ENCODE measurements around the gene ASCC3. TPM values are rescaled to one million over a fixed set of nuclear protein-coding genes. Genes with fewer than 3 reads are reported as not detected.

Gene ASCC3
- total and polyA plus RNA-seq, 4 donors = 12.8 to 32.7 (median 16.4) TPM

DNA sequence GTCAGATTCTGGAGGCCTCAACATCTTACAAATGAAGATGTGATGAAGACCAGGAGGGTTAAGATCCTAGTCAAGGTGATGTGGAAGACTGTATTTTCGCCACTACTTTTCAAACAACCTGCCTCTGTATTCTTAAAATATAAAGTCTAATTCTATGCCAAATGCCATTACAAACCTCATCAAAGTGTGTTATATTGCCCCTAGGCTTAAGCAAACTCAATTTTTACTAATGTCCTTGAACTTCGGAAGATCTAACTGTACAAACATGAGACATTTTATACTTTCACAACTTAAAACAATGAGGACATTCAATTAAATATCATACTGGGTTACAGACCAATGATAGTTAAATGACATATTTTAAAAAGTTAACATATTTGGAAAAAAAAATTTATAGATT, 19.1 kb downstream of the ASCC3 start:
- no peak overlapping the region for H3K4me3 ChIP-seq (ENCODE audit: low read depth in 1 of 3, low read length in 3 of 3)
- DNase-seq (ENCODE audit: low spot score) = no peak
- H3K27me3 ChIP-seq (ENCODE audit: control insufficient read depth in 4 of 4, insufficient read depth in 4 of 4, low read length in 3 of 4) = no peaks in the 10 kb centered on the region
- no peak for TF ChIP-seq GABPA (IDR thresholded peaks at IDR 0.05 in 1 of 2, conservative IDR thresholded peaks at IDR 0.05 in 1 of 2)
- TF ChIP-seq, protein P1, sequence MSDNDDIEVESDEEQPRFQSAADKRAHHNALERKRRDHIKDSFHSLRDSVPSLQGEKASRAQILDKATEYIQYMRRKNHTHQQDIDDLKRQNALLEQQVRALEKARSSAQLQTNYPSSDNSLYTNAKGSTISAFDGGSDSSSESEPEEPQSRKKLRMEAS (IDR thresholded peaks at IDR 0.05) = no peak
- no peaks in the 10 kb centered on the region for H3K4me1 ChIP-seq (ENCODE audit: control insufficient read depth in 4 of 4, insufficient read depth in 4 of 4, low read length in 3 of 4)
- 87% methylated on average over 2 of the region's 2 CpGs for WGBS
- no peak overlapping the region for H3K27ac ChIP-seq (ENCODE audit: low read depth in 1 of 2, low read length in 2 of 2)
- peaks cover 0 to 3% (median under 1%) of the 10 kb centered on the region in 4 donors for H3K9me3 ChIP-seq (ENCODE audit: control insufficient read depth in 4 of 4, low read length in 3 of 4)
- peaks cover 3 to 32% (median 11%) of the 10 kb centered on the region in 4 donors for H3K36me3 ChIP-seq (ENCODE audit: control insufficient read depth in 4 of 4, insufficient read depth in 3 of 4, low read depth in 1 of 4, low read length in 3 of 4)
- no peak overlapping the region for H3K9ac ChIP-seq (ENCODE audit: low read depth in 1 of 2, low read length in 2 of 2)

DNA sequence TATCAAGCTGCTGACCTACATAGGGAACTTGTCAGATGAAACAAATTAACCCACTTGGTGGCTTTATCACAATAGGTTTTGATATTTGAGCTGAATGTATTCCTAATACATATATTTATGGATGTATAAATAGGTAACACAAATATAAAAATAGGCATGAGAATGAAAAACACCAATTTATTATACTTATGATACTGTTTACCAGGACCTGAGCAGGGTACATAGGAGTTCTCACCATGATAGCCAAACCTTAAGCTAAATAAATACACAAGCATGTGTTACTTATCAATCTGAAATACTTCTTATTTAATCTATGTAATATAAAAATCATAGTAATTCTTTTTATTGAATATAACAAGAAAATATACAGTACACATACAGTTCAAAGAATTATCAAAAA, 25.0 kb downstream of the ASCC3 start:
- peaks cover 2 to 32% (median 10%) of the 10 kb centered on the region in 4 donors for H3K36me3 ChIP-seq (ENCODE audit: control insufficient read depth in 4 of 4, insufficient read depth in 3 of 4, low read depth in 1 of 4, low read length in 3 of 4)

DNA sequence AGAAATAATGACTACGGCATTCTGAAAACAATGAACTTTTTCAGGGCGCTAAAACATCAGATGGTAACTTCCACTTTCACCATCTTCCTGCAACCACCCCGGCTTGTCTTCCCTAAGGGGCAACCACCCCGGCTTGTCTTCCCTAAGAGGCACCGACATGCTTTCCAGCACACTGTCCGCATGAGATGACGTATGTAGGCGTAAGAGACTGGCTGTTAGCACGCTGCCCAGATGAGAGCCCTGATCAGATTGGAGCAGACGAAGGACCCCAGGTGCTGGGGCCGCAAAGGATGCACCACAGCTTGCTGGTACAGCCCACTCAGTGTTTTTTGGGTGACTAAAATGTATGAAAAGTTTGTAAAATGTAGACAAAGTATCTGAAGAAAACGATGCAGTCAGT, 29.3 kb downstream of the ASCC3 start:
- Histone ChIP-seq H3K4me1 (ENCODE audit: control insufficient read depth in 4 of 4, insufficient read depth in 4 of 4, low read length in 3 of 4) (no peaks in the 10 kb centered on the region), H3K9ac (ENCODE audit: low read depth in 1 of 2, low read length in 2 of 2) (no peak overlapping the region), H3K36me3 (ENCODE audit: control insufficient read depth in 4 of 4, insufficient read depth in 3 of 4, low read depth in 1 of 4, low read length in 3 of 4) (peaks cover 2 to 16% (median 6%) of the 10 kb centered on the region in 4 donors), H3K9me3 (ENCODE audit: control insufficient read depth in 4 of 4, low read length in 3 of 4) (peaks cover 0 to 4% (median 3%) of the 10 kb centered on the region in 4 donors), H3K4me3 (ENCODE audit: low read depth in 1 of 3, low read length in 3 of 3) (no peak overlapping the region), H3K27me3 (ENCODE audit: control insufficient read depth in 4 of 4, insufficient read depth in 4 of 4, low read length in 3 of 4) (no peaks in the 10 kb centered on the region), H3K27ac (ENCODE audit: low read depth in 1 of 2, low read length in 2 of 2) (no peak overlapping the region)
- TF ChIP-seq, protein P2, sequence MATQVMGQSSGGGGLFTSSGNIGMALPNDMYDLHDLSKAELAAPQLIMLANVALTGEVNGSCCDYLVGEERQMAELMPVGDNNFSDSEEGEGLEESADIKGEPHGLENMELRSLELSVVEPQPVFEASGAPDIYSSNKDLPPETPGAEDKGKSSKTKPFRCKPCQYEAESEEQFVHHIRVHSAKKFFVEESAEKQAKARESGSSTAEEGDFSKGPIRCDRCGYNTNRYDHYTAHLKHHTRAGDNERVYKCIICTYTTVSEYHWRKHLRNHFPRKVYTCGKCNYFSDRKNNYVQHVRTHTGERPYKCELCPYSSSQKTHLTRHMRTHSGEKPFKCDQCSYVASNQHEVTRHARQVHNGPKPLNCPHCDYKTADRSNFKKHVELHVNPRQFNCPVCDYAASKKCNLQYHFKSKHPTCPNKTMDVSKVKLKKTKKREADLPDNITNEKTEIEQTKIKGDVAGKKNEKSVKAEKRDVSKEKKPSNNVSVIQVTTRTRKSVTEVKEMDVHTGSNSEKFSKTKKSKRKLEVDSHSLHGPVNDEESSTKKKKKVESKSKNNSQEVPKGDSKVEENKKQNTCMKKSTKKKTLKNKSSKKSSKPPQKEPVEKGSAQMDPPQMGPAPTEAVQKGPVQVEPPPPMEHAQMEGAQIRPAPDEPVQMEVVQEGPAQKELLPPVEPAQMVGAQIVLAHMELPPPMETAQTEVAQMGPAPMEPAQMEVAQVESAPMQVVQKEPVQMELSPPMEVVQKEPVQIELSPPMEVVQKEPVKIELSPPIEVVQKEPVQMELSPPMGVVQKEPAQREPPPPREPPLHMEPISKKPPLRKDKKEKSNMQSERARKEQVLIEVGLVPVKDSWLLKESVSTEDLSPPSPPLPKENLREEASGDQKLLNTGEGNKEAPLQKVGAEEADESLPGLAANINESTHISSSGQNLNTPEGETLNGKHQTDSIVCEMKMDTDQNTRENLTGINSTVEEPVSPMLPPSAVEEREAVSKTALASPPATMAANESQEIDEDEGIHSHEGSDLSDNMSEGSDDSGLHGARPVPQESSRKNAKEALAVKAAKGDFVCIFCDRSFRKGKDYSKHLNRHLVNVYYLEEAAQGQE (IDR thresholded peaks at IDR 0.05) = no peak
- TF ChIP-seq, protein P3, sequence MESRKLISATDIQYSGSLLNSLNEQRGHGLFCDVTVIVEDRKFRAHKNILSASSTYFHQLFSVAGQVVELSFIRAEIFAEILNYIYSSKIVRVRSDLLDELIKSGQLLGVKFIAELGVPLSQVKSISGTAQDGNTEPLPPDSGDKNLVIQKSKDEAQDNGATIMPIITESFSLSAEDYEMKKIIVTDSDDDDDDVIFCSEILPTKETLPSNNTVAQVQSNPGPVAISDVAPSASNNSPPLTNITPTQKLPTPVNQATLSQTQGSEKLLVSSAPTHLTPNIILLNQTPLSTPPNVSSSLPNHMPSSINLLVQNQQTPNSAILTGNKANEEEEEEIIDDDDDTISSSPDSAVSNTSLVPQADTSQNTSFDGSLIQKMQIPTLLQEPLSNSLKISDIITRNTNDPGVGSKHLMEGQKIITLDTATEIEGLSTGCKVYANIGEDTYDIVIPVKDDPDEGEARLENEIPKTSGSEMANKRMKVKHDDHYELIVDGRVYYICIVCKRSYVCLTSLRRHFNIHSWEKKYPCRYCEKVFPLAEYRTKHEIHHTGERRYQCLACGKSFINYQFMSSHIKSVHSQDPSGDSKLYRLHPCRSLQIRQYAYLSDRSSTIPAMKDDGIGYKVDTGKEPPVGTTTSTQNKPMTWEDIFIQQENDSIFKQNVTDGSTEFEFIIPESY (IDR thresholded peaks at IDR 0.05) = no peak
- no peak for TF ChIP-seq FOXA1 (IDR thresholded peaks at IDR 0.05)
- TF ChIP-seq RAD21 (IDR thresholded peaks at IDR 0.05) = no peak
- no peak for TF ChIP-seq EGR1 (IDR thresholded peaks at IDR 0.05; ENCODE audit: low read depth in 2 of 2)
- no peak for TF ChIP-seq TAF1 (conservative IDR thresholded peaks at IDR 0.05)
- TF ChIP-seq JUND (IDR thresholded peaks at IDR 0.05) = no peak
- WGBS = 97% methylated on average over 12 of the region's 12 CpGs
- no peak for DNase-seq (ENCODE audit: low spot score)

More for the DNA sequence above, 25.0 kb downstream of the ASCC3 start:
- Histone ChIP-seq H3K27ac (ENCODE audit: low read depth in 1 of 2, low read length in 2 of 2) (no peak overlapping the region), H3K27me3 (ENCODE audit: control insufficient read depth in 4 of 4, insufficient read depth in 4 of 4, low read length in 3 of 4) (no peaks in the 10 kb centered on the region), H3K9ac (ENCODE audit: low read depth in 1 of 2, low read length in 2 of 2) (no peak overlapping the region), H3K4me1 (ENCODE audit: control insufficient read depth in 4 of 4, insufficient read depth in 4 of 4, low read length in 3 of 4) (no peaks in the 10 kb centered on the region), H3K9me3 (ENCODE audit: control insufficient read depth in 4 of 4, low read length in 3 of 4) (peaks cover 0 to 9% (median 4%) of the 10 kb centered on the region in 4 donors), H3K4me3 (ENCODE audit: low read depth in 1 of 3, low read length in 3 of 3) (no peak overlapping the region)
- DNase-seq (ENCODE audit: low spot score) = no peak
- TF ChIP-seq, protein P3 (IDR thresholded peaks at IDR 0.05) = no peak
- no peak for TF ChIP-seq NR2F2 (IDR thresholded peaks at IDR 0.05)

Data from liver (tissue), 9 donors.